Panc1 (cell line): ENCODE measurements around the gene ADCK2.

Source experiments
- POLR2AphosphoS5 ChIP-seq: IDR thresholded peaks from 2 replicates; pipeline ENCODE4 v1.6.1; 2012; ENCODE audit warnings: mild to moderate bottlenecking, low read depth, low read length, moderate library complexity
- TF ChIP-seq, protein P1 (sequence below): fragments of 450-650 bp; IDR thresholded peaks from 2 replicates; pipeline ENCODE4 v1.5.1; 2017; ENCODE audit warnings: mild to moderate bottlenecking

DNA sequence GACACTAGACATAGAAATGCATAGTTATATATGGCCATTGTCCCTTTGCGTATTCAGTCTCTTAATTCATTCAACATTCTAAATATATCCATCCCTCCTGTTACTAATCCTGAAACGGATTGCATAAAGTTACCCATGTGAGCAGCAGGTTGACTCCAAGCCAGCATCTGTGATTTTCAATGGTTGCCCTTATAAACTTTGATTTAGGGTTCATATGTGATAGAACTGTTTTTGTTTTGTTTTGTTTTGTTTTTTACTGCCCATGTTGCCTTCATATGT is 18.7 kb upstream of the ADCK2 start:
- TF ChIP-seq, protein P1, sequence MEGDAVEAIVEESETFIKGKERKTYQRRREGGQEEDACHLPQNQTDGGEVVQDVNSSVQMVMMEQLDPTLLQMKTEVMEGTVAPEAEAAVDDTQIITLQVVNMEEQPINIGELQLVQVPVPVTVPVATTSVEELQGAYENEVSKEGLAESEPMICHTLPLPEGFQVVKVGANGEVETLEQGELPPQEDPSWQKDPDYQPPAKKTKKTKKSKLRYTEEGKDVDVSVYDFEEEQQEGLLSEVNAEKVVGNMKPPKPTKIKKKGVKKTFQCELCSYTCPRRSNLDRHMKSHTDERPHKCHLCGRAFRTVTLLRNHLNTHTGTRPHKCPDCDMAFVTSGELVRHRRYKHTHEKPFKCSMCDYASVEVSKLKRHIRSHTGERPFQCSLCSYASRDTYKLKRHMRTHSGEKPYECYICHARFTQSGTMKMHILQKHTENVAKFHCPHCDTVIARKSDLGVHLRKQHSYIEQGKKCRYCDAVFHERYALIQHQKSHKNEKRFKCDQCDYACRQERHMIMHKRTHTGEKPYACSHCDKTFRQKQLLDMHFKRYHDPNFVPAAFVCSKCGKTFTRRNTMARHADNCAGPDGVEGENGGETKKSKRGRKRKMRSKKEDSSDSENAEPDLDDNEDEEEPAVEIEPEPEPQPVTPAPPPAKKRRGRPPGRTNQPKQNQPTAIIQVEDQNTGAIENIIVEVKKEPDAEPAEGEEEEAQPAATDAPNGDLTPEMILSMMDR: no peak
- no peak for TF ChIP-seq POLR2AphosphoS5
